H9 (cell line): Measurements from ENCODE around the gene PCCA. TPM values are rescaled to one million over a fixed set of nuclear protein-coding genes. Genes with fewer than 3 reads are reported as not detected.

Experiments used
- DNase-seq: peaks from one replicate; pipeline ENCODE4 v3.0.0-alpha.2; 2017
- H2AFZ ChIP-seq: one replicate; pipeline ENCODE4 v1.6.1; 2013; ENCODE audit warnings: mild to moderate bottlenecking, low read length, control low read depth, moderate library complexity
- H2AK5ac ChIP-seq: 2 replicates; pipeline ENCODE4 v1.6.1; 2013; ENCODE audit warnings: low read length, control low read depth, mixed read lengths; ENCODE audit not compliant: insufficient read length
- H2BK120ac ChIP-seq: one replicate; pipeline ENCODE4 v1.6.1; 2013; ENCODE audit warnings: low read depth, mild to moderate bottlenecking, low read length, control low read depth, inconsistent platforms; ENCODE audit not compliant: poor library complexity, severe bottlenecking
- H2BK12ac ChIP-seq: 2 replicates; pipeline ENCODE4 v1.6.1; 2013; ENCODE audit warnings: low read length, control low read depth, mixed read lengths, low read depth; ENCODE audit not compliant: insufficient read length
- H2BK15ac ChIP-seq: 2 replicates; pipeline ENCODE4 v1.6.1; 2013; ENCODE audit warnings: low read depth, low read length, control low read depth
- H2BK20ac ChIP-seq: one replicate; pipeline ENCODE4 v1.6.1; 2013; ENCODE audit warnings: low read depth, mild to moderate bottlenecking, low read length, control low read depth, inconsistent platforms; ENCODE audit not compliant: poor library complexity, severe bottlenecking
- H2BK5ac ChIP-seq: 2 replicates; pipeline ENCODE4 v1.6.1; 2013; ENCODE audit warnings: low read length, control low read depth, mixed read lengths; ENCODE audit not compliant: insufficient read length
- H3K14ac ChIP-seq: 2 replicates; pipeline ENCODE4 v1.6.1; 2013; ENCODE audit warnings: low read length, control low read depth; ENCODE audit not compliant: insufficient read depth
- H3K18ac ChIP-seq: 2 replicates; pipeline ENCODE4 v1.6.1; 2013; ENCODE audit warnings: low read depth, mild to moderate bottlenecking, mixed read lengths, low read length, control low read depth; ENCODE audit not compliant: insufficient read length
- H3K23ac ChIP-seq: 2 replicates; pipeline ENCODE4 v1.6.1; 2013; ENCODE audit warnings: low read length, control low read depth, mixed read lengths, low read depth; ENCODE audit not compliant: insufficient read length
- H3K23me2 ChIP-seq: 2 replicates; pipeline ENCODE4 v1.6.1; 2013; ENCODE audit warnings: low read depth, mild to moderate bottlenecking, mixed read lengths, low read length, control low read depth; ENCODE audit not compliant: insufficient read length, poor library complexity, severe bottlenecking
- H3K27ac ChIP-seq: 2 replicates; pipeline ENCODE4 v1.5.1; 2013; ENCODE audit warnings: low read length, control low read depth, mixed read lengths, low read depth; ENCODE audit not compliant: insufficient read length
- H3K27me3 ChIP-seq: 2 replicates; pipeline ENCODE4 v1.6.1; 2013; ENCODE audit warnings: low read length, control low read depth, inconsistent platforms; ENCODE audit not compliant: insufficient read depth
- H3K4ac ChIP-seq: 2 replicates; pipeline ENCODE4 v1.6.1; 2013; ENCODE audit warnings: low read depth, mild to moderate bottlenecking, control low read depth, inconsistent platforms, low read length, moderate library complexity
- H3K4me1 ChIP-seq: 2 replicates; pipeline ENCODE4 v1.6.1; 2013; ENCODE audit warnings: low read length, control low read depth, inconsistent platforms; ENCODE audit not compliant: insufficient read depth
- H3K4me2 ChIP-seq: 2 replicates; pipeline ENCODE4 v1.6.1; 2013; ENCODE audit warnings: low read length, control low read depth, mixed read lengths; ENCODE audit not compliant: insufficient read length, insufficient read depth
- H3K56ac ChIP-seq: 2 replicates; pipeline ENCODE4 v1.6.1; 2013; ENCODE audit warnings: low read depth, mild to moderate bottlenecking, mixed read lengths, low read length, control low read depth; ENCODE audit not compliant: insufficient read length
- H3K79me1 ChIP-seq: 2 replicates; pipeline ENCODE4 v1.6.1; 2013; ENCODE audit warnings: low read depth, mild to moderate bottlenecking, moderate library complexity, low read length, control low read depth, inconsistent platforms; ENCODE audit not compliant: insufficient read depth, poor library complexity, severe bottlenecking
- H3K79me2 ChIP-seq: 2 replicates; pipeline ENCODE4 v1.6.1; 2013; ENCODE audit warnings: low read length, control low read depth, inconsistent platforms; ENCODE audit not compliant: insufficient read depth
- H3K9ac ChIP-seq: 2 replicates; pipeline ENCODE4 v1.6.1; 2013; ENCODE audit warnings: low read length, control low read depth, mixed read lengths; ENCODE audit not compliant: insufficient read length; ENCODE audit errors: extremely low read depth
- H3K9me3 ChIP-seq: one replicate; pipeline ENCODE4 v1.6.1; 2013; ENCODE audit warnings: low read depth, low read length, inconsistent platforms; ENCODE audit not compliant: control insufficient read depth
- H3T11ph ChIP-seq: one replicate; pipeline ENCODE4 v1.6.1; 2013; ENCODE audit warnings: mild to moderate bottlenecking, low read length, control low read depth, inconsistent platforms
- H4K20me1 ChIP-seq: one replicate; pipeline ENCODE4 v1.6.1; 2013; ENCODE audit not compliant: control insufficient read depth, insufficient read length, insufficient read depth
- H4K5ac ChIP-seq: 2 replicates; pipeline ENCODE4 v1.6.1; 2013; ENCODE audit warnings: low read depth, mild to moderate bottlenecking, mixed read lengths, low read length, control low read depth; ENCODE audit not compliant: insufficient read length
- H4K8ac ChIP-seq: replicated peaks from 2 replicates; pipeline ENCODE4 v1.6.1; 2013; ENCODE audit warnings: low read length, control low read depth, mixed read lengths, low read depth; ENCODE audit not compliant: insufficient read length
- H4K91ac ChIP-seq: 2 replicates; pipeline ENCODE4 v1.6.1; 2013; ENCODE audit warnings: low read depth, mild to moderate bottlenecking, moderate library complexity, mixed read lengths, low read length, control low read depth; ENCODE audit not compliant: insufficient read length
- H3K27ac Mint-ChIP-seq, 3 experiments: 2 replicates in 2 of 3; 3 replicates in 1 of 3; pipeline ENCODE4 v1.8.0; 2020 to 2021; ENCODE audit warnings: mixed read lengths in 3 of 3, mild to moderate bottlenecking in 1 of 3, moderate library complexity in 1 of 3
- H3K27me3 Mint-ChIP-seq: 2 replicates; pipeline ENCODE4 v1.8.0; 2021; ENCODE audit warnings: low read depth, mild to moderate bottlenecking, moderate library complexity, mixed read lengths
- H3K36me3 Mint-ChIP-seq, 3 experiments: 2 replicates in 2 of 3; 3 replicates in 1 of 3; pipeline ENCODE4 v1.8.0; 2020 to 2021; ENCODE audit warnings: low read depth in 3 of 3, mixed read lengths in 3 of 3; ENCODE audit not compliant: insufficient read depth in 1 of 3
- H3K4me1 Mint-ChIP-seq, 2 experiments: 2 replicates each; pipeline ENCODE4 v1.8.0; 2020; ENCODE audit warnings: mixed read lengths in 2 of 2
- H3K4me3 Mint-ChIP-seq, 2 experiments: 2 replicates in 1 of 2; 3 replicates in 1 of 2; pipeline ENCODE4 v1.8.0; 2020 to 2021; ENCODE audit warnings: mild to moderate bottlenecking in 2 of 2, mixed read lengths in 2 of 2, moderate library complexity in 1 of 2
- H3K9me3 Mint-ChIP-seq, 2 experiments: 2 replicates in 1 of 2; 3 replicates in 1 of 2; pipeline ENCODE4 v1.8.0; 2020; ENCODE audit warnings: mild to moderate bottlenecking in 2 of 2, mixed read lengths in 2 of 2, moderate library complexity in 1 of 2
- CTCF ChIP-seq: fragments of 200-600 bp; sonication (generic); conservative IDR thresholded peaks from 3 replicates; pipeline ENCODE4 v1.8.0; 2021; ENCODE audit warnings: antibody characterized with exemption, mild to moderate bottlenecking
- WGBS: extraction: QIAGEN DNeasy Blood & Tissue Kit; methylation state at CpG from one replicate; pipeline ENCODE4 v1.1.7; 2013; ENCODE audit warnings: missing lambda C conversion rate, low lambda C conversion rate, mixed read lengths; ENCODE audit not compliant: insufficient read length; ENCODE audit errors: extremely low coverage; 5-methylcytosine and 5-hydroxymethylcytosine counted together
- total RNA-seq: library from RNA; stranded (reverse); gene quantifications from 2 replicates; pipeline ENCODE4 v1.2.1, GENCODE V29; 2021

Gene PCCA
- total RNA-seq, 1 experiment from 2014 or later: 56.5 TPM

GRCh38 chr13:100240109-100240779 lies 151.4 kb downstream of the PCCA start:
- Histone ChIP-seq H3K23ac (no peak overlapping the region), H3K23me2 (no peaks in the 10 kb centered on the region), H3K4me2 (no peak overlapping the region), H3K79me2 (no peaks in the 10 kb centered on the region), H3K79me1 (no peaks in the 10 kb centered on the region), H3K14ac (no peak overlapping the region), H4K20me1 (no peaks in the 10 kb centered on the region), H2BK12ac (no peak overlapping the region), H2BK120ac (no peak overlapping the region), H4K5ac (no peak overlapping the region), H2BK20ac (no peak overlapping the region), H3T11ph (no peak overlapping the region), H2BK5ac (no peak overlapping the region), H3K4me1 (no peaks in the 10 kb centered on the region; the same call in 1 of the 2 replicates), H3K4ac (no peak overlapping the region), H3K18ac (no peak overlapping the region), H3K9ac (no peak overlapping the region), H2AK5ac (no peak overlapping the region), H2AFZ (no peak overlapping the region), H3K27me3 (no peaks in the 10 kb centered on the region), H2BK15ac (no peak overlapping the region), H3K27ac (no peak overlapping the region), H3K9me3 (no peaks in the 10 kb centered on the region), H4K91ac (no peak overlapping the region), H3K56ac (no peak overlapping the region), H4K8ac (no peak overlapping the region)
- no peak for DNase-seq
- Mint-ChIP-seq H3K9me3 (no peaks in the 10 kb centered on the region), H3K27me3 (no peaks in the 10 kb centered on the region), H3K27ac (peak overlapping the region in 1 of 3 experiments; percentile 92; a peak in 2 of 7 replicates), H3K36me3 (peaks cover 0 to 8% (median 5%) of the 10 kb centered on the region in 3 experiments; a peak in 5 of 7 replicates), H3K4me3 (no peak overlapping the region), H3K4me1 (peaks cover 40 to 47% of the 10 kb centered on the region in 2 experiments)
- no CpG with 5 or more reads among the region's 4 CpGs for WGBS
- no peak for TF ChIP-seq CTCF
